Measurements from ENCODE around the gene C1QTNF1.

DNA sequence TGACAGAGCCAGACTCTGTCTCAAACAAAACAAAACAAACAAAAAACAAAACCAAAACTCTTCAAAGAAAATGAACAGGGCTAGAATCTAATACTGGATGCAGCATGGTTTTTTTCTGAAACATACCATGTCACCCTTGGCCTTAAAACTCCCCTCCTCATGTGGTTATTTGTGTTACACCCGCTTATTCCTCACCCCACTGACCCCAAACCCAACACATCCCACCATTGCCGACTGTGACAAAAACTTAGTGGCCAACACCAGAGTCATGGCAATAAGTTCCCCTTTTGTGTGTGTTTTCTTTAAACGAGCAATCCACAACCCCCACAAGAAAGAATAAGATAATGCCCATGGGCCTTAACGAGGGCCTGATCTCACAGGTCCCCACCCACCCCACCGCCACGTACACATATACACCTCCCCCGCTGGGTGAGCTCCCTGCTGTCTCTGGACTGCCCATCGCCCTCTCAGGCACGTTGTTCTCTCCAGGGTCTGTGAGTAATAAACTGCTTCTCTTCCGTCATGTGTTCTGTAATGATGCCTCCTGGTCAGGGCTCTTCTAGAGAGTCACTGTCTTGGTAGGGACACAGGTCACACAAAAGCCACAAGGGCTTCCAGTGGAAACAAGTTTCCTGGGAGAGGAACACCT lies 33.9 kb downstream of the C1QTNF1 start:
- TF ChIP-seq, protein P1, sequence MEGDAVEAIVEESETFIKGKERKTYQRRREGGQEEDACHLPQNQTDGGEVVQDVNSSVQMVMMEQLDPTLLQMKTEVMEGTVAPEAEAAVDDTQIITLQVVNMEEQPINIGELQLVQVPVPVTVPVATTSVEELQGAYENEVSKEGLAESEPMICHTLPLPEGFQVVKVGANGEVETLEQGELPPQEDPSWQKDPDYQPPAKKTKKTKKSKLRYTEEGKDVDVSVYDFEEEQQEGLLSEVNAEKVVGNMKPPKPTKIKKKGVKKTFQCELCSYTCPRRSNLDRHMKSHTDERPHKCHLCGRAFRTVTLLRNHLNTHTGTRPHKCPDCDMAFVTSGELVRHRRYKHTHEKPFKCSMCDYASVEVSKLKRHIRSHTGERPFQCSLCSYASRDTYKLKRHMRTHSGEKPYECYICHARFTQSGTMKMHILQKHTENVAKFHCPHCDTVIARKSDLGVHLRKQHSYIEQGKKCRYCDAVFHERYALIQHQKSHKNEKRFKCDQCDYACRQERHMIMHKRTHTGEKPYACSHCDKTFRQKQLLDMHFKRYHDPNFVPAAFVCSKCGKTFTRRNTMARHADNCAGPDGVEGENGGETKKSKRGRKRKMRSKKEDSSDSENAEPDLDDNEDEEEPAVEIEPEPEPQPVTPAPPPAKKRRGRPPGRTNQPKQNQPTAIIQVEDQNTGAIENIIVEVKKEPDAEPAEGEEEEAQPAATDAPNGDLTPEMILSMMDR (conservative IDR thresholded peaks at IDR 0.05; ENCODE audit: low read length), result no peak
- TF ChIP-seq EZH2phosphoT487 (IDR thresholded peaks at IDR 0.05; ENCODE audit: borderline replicate concordance, low read depth, low read length), result no peak
